ENCODE measurements around the gene DUSP28.
A peak's percentile ranks its signal among the peaks of the same experiment; 100 is the strongest.
"Not testable (repeated sequence)": the region's sequence is repeated elsewhere in the genome, so short reads cannot be mapped to it uniquely, and the experiment has no call there.

Gene DUSP28

GRCh38 chr2:240527153-240527750 is 32.9 kb upstream of the DUSP28 start:
- no peak for DNase-seq (ENCODE audit: low read depth)

GRCh38 chr2:240528406-240529040 is 31.6 kb upstream of the DUSP28 start:
- no peak for DNase-seq (ENCODE audit: low read depth)

GRCh38 chr2:240529344-240529999 is 30.7 kb upstream of the DUSP28 start:
- no peak for DNase-seq (ENCODE audit: low read depth)

- no peak for DNase-seq (ENCODE audit: low read depth)
Measured at GRCh38 chr2:240530181-240530580, 30.0 kb upstream of the DUSP28 start.

GRCh38 chr2:240531038-240531437 is 29.1 kb upstream of the DUSP28 start:
- DNase-seq (ENCODE audit: low read depth): no peak

GRCh38 chr2:240532031-240532775 is 28.0 kb upstream of the DUSP28 start:
- DNase-seq (ENCODE audit: low read depth): no peak

GRCh38 chr2:240538031-240538780 is 22.0 kb upstream of the DUSP28 start:
- DNase-seq (ENCODE audit: low read depth): no peak

- not testable (repeated sequence) for DNase-seq (ENCODE audit: low read depth)
Measured at GRCh38 chr2:240539101-240539500, 21.1 kb upstream of the DUSP28 start.

- DNase-seq (ENCODE audit: low read depth): no peak
Measured at GRCh38 chr2:240539906-240540305, 20.3 kb upstream of the DUSP28 start.

GRCh38 chr2:240551288-240551687 is 8.9 kb upstream of the DUSP28 start:
- no peak for DNase-seq (ENCODE audit: low read depth)

- DNase-seq (ENCODE audit: low read depth): no peak
Measured at GRCh38 chr2:240551811-240552210, 8.3 kb upstream of the DUSP28 start.

- DNase-seq (ENCODE audit: low read depth): no peak
Measured at GRCh38 chr2:240553956-240554480, 6.1 kb upstream of the DUSP28 start.

- no peak for DNase-seq (ENCODE audit: low read depth)
Measured at GRCh38 chr2:240554767-240555493, 5.2 kb upstream of the DUSP28 start.

- DNase-seq (ENCODE audit: low read depth): no peak
Measured at GRCh38 chr2:240555541-240556250, 4.5 kb upstream of the DUSP28 start.

GRCh38 chr2:240556553-240557100 is 3.5 kb upstream of the DUSP28 start:
- DNase-seq (ENCODE audit: low read depth): peak; percentile 57

- DNase-seq (ENCODE audit: low read depth): no peak
Measured at GRCh38 chr2:240557101-240557751, 2.9 kb upstream of the DUSP28 start.

- peak; percentile 48 for DNase-seq (ENCODE audit: low read depth)
Measured at GRCh38 chr2:240557808-240558207, 2.3 kb upstream of the DUSP28 start, which contains the start of gene ANKMY1. ANKMY1 (minus strand) TSS chr2:240557988; CDS start chr2:240557335, 653 bp downstream.

- no peak for DNase-seq (ENCODE audit: low read depth)
Measured at GRCh38 chr2:240558236-240558761, 1.9 kb upstream of the DUSP28 start.

- no peak for DNase-seq (ENCODE audit: low read depth)
Measured at GRCh38 chr2:240559286-240559685, 871 bp upstream of the DUSP28 start.

All from activated T-helper 1 cell treated with Interleukin-2 at 50 U/mL for 16 hours (primary cell).